Measurements from ENCODE around the gene DMD. TPM values are rescaled to one million over a fixed set of nuclear protein-coding genes. Genes with fewer than 3 reads are reported as not detected.

DMD gene
- polyA plus RNA-seq, 2 of the 4 experiments (the other 2 are of a cell fraction): 0.03 TPM; not detected in 1

- TF ChIP-seq, protein P1, sequence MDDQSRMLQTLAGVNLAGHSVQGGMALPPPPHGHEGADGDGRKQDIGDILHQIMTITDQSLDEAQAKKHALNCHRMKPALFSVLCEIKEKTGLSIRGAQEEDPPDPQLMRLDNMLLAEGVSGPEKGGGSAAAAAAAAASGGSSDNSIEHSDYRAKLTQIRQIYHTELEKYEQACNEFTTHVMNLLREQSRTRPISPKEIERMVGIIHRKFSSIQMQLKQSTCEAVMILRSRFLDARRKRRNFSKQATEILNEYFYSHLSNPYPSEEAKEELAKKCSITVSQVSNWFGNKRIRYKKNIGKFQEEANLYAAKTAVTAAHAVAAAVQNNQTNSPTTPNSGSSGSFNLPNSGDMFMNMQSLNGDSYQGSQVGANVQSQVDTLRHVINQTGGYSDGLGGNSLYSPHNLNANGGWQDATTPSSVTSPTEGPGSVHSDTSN (IDR thresholded peaks at IDR 0.05): no peak
- TF ChIP-seq GATA3 (IDR thresholded peaks at IDR 0.05; ENCODE audit: borderline replicate concordance) (no peak), EHMT2 (IDR thresholded peaks at IDR 0.05; ENCODE audit: low read depth) (no peak), RFX5 (IDR thresholded peaks at IDR 0.05) (no peak), RNF2 (IDR thresholded peaks at IDR 0.05; ENCODE audit: borderline replicate concordance, low read depth) (no peak), RAD21 (conservative IDR thresholded peaks at IDR 0.05 in 1 of 2, IDR thresholded peaks at IDR 0.05 in 1 of 2) (no peak), CBX8 (IDR thresholded peaks at IDR 0.05) (no peak)
Observed at GRCh38 chrX:31294475-31294874, 1916.9 kb downstream of the DMD start (continued).

- no peak overlapping the region for H3K27ac ChIP-seq
- H3K4me3 ChIP-seq: no peak overlapping the region
- no peaks in the 10 kb centered on the region for H3K4me1 ChIP-seq
- CTCF ChIA-PET: interaction anchor here (0.9 kb wide), 1 partner anchor 256 kb away, joined by 3 read pairs; no protein-coding TSS in a partner anchor
- 0% methylated on average over 6 of the region's 6 CpGs for WGBS (ENCODE audit: missing lambda C conversion rate)
- no peak overlapping the region for H3K4me2 ChIP-seq
- FAIRE-seq (no peak), DNase-seq (ENCODE audit: low read depth in 1 of 2, low spot score in 1 of 2) (no peak), ATAC-seq (no peak)
- H3K9me3 ChIP-seq: no peaks in the 10 kb centered on the region
- POLR2A ChIA-PET: no interaction called here
- TF ChIP-seq, protein P2, sequence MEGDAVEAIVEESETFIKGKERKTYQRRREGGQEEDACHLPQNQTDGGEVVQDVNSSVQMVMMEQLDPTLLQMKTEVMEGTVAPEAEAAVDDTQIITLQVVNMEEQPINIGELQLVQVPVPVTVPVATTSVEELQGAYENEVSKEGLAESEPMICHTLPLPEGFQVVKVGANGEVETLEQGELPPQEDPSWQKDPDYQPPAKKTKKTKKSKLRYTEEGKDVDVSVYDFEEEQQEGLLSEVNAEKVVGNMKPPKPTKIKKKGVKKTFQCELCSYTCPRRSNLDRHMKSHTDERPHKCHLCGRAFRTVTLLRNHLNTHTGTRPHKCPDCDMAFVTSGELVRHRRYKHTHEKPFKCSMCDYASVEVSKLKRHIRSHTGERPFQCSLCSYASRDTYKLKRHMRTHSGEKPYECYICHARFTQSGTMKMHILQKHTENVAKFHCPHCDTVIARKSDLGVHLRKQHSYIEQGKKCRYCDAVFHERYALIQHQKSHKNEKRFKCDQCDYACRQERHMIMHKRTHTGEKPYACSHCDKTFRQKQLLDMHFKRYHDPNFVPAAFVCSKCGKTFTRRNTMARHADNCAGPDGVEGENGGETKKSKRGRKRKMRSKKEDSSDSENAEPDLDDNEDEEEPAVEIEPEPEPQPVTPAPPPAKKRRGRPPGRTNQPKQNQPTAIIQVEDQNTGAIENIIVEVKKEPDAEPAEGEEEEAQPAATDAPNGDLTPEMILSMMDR (IDR thresholded peaks at IDR 0.05): 0 out of 3 replicates have a peak, but pooled peaks have one; percentile 7
- TF ChIP-seq ZNF302 (CRISPR knock-in tag; IDR thresholded peaks at IDR 0.05) (no peak), RAD21 (conservative IDR thresholded peaks at IDR 0.05 in 1 of 2, IDR thresholded peaks at IDR 0.05 in 1 of 2) (peak in 1 of 2 experiments; percentile 19; a peak in 1 of 5 replicates)
Observed at GRCh38 chrX:31293409-31293808, 1917.9 kb downstream of the DMD start.

GRCh38 chrX:31291131-31291530 is 1920.2 kb downstream of the DMD start:
- Histone ChIP-seq H3K4me3 (no peak overlapping the region), H3K4me2 (no peak overlapping the region), H3K4me1 (no peaks in the 10 kb centered on the region), H3K9me3 (no peaks in the 10 kb centered on the region), H3K27ac (no peak overlapping the region)
- TF ChIP-seq MAFK (IDR thresholded peaks at IDR 0.05; ENCODE audit: partially characterized antibody) (no peak), JUN (IDR thresholded peaks at IDR 0.05) (no peak), HEYL (CRISPR knock-in tag; IDR thresholded peaks at IDR 0.05) (no peak), HDAC2 (IDR thresholded peaks at IDR 0.05) (no peak)
- TF ChIP-seq, protein P3, sequence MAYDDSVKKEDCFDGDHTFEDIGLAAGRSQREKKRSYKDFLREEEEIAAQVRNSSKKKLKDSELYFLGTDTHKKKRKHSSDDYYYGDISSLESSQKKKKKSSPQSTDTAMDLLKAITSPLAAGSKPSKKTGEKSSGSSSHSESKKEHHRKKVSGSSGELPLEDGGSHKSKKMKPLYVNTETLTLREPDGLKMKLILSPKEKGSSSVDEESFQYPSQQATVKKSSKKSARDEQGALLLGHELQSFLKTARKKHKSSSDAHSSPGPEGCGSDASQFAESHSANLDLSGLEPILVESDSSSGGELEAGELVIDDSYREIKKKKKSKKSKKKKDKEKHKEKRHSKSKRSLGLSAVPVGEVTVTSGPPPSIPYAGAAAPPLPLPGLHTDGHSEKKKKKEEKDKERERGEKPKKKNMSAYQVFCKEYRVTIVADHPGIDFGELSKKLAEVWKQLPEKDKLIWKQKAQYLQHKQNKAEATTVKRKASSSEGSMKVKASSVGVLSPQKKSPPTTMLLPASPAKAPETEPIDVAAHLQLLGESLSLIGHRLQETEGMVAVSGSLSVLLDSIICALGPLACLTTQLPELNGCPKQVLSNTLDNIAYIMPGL (CRISPR knock-in tag; IDR thresholded peaks at IDR 0.05; ENCODE audit: borderline replicate concordance): no peak
- WGBS (ENCODE audit: missing lambda C conversion rate): 57% methylated on average over 5 of the region's 5 CpGs
- CTCF ChIA-PET: no interaction called here
- POLR2A ChIA-PET: no interaction called here
- ATAC-seq: no peak
- no peak for FAIRE-seq
- no peak for DNase-seq (ENCODE audit: low read depth in 1 of 2, low spot score in 1 of 2)

GRCh38 chrX:31287861-31288260 is 1923.5 kb downstream of the DMD start:
- CTCF ChIA-PET: no interaction called here
- H3K27ac ChIP-seq: no peak overlapping the region
- POLR2A ChIA-PET: no interaction called here
- no peaks in the 10 kb centered on the region for H3K4me1 ChIP-seq
- FAIRE-seq: no peak
- ATAC-seq: no peak
- H3K4me2 ChIP-seq: no peak overlapping the region
- H3K4me3 ChIP-seq: no peak overlapping the region
- WGBS (ENCODE audit: missing lambda C conversion rate): 8% methylated on average over 4 of the region's 4 CpGs
- no peak for DNase-seq (ENCODE audit: low read depth in 1 of 2, low spot score in 1 of 2)
- no peaks in the 10 kb centered on the region for H3K9me3 ChIP-seq
- TF ChIP-seq POLR2AphosphoS2 (conservative IDR thresholded peaks at IDR 0.05; ENCODE audit: low read length) (no peak), ZC3H11A (IDR thresholded peaks at IDR 0.05) (no peak), CHD4 (IDR thresholded peaks at IDR 0.05; ENCODE audit: borderline replicate concordance) (no peak), ZSCAN20 (CRISPR knock-in tag; IDR thresholded peaks at IDR 0.05) (no peak), SREBF2 (IDR thresholded peaks at IDR 0.05) (no peak), CEBPB (IDR thresholded peaks at IDR 0.05) (no peak), TP53 (CRISPR knock-in tag; IDR thresholded peaks at IDR 0.05) (no peak), NR3C1 (IDR thresholded peaks at IDR 0.05) (no peak), HOXB13 (CRISPR knock-in tag; IDR thresholded peaks at IDR 0.05; ENCODE audit: low read depth) (no peak), EHF (CRISPR knock-in tag; IDR thresholded peaks at IDR 0.05) (no peak), BHLHE40 (IDR thresholded peaks at IDR 0.05; ENCODE audit: low read depth, low read length) (no peak)
- TF ChIP-seq, protein P3 (CRISPR knock-in tag; IDR thresholded peaks at IDR 0.05; ENCODE audit: borderline replicate concordance): no peak

All from A549 (cell line).